Hematopoietic multipotent progenitor cell treated with erythropoietin and hydrocortisone succinate and interleukin-3 and kit ligand, for 6 days (in vitro differentiated cells): ENCODE results near the gene LILRA5.
"Not testable (repeated sequence)": the region's sequence is repeated elsewhere in the genome, so short reads cannot be mapped to it uniquely, and the experiment has no call there.

Source experiments
- DNase-seq: peaks from one replicate; pipeline ENCODE4 v3.0.0-alpha.2; 2015

The LILRA5 gene

DNA sequence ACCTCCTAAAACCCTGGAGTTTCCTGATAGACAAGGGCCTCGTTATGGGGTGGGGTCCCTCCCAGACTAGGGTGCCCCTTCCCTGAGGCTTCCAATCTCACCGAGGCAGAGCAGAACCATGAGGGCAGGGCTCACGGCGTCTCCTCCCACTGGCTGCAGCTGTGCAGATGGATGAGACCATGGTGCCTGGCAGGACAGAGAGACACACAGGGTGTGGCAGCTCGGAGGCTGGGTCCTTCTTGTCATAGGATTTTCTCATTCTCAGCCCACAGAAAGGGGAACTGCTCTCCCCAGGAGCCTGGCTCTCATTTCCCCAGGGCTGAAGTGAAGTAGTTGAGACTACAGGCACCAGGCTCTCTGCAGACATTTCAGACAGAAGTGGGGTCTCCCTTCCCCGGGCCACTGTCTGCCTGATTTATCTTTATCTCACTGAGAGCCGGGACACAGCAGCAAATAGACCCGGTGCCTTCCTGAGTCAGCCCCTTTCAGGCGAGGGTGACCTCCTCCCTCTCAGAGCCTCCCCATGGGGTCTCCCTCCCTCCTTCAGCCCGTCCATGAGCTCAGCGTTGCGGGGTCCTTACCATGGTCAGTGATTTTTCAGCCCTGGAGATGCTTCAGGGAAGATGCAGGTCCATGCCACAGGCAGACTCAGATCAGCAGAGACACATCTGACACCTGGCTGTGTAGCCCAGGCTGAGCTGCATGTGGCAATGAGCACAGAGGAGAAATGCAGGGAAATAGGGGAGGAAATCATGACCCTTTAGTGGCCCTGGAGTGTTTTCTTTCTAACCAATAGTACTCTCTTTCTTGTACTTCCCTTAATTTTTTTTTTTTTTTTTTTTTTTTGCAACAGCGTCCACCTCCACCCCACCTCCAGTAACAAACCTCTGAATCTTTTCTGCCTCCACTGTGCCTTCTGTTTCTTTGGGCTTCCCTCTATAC, at the start of gene LILRA5:
Gene LILRA5 (minus strand): TSS at position 731 of the 942 bp plus-strand sequence. CDS start 147 bp downstream, at position 584.
- DNase-seq, result peak; percentile 54

DNA sequence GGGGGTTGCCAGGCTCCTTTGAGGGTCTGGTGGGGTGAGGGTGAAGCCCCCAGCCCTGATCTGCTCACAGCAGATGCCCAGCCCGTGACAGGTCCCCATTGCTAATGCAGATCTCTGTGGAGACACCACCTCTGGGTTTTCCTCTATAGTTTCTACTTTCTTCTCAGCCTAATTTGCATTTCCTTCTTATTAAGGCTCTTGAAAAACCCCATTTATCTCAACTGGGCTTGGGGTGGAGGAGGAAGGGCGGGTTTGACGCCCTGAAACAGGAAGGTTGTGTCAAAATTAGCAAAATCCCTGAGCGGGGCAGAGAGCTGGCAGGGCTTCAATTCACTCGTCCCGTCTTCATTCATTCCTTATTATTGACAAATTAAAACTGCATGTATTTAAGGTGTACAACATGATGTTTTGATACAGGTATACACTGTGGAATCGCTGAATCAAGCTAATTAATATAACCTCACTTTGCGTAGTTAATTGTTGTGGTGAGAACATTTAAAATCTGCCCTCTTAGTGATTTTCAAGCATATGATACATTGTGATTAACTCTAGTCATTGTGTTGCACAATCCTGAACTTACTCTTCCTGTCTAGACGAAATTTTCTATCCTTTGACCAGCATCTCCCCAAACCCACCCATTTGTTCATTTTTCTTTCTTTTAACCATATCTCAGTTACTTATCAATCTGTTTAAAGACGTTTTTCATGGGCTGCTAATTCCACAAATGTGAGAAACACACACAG, 48.9 kb upstream of the LILRA5 start:
- DNase-seq, result peak; percentile 55

GRCh38 chr19:54359149-54359820, 46.3 kb upstream of the LILRA5 start:
- not testable (repeated sequence) for DNase-seq

GRCh38 chr19:54357381-54357780, 44.4 kb upstream of the LILRA5 start:
- no peak for DNase-seq

GRCh38 chr19:54356444-54357056, 43.6 kb upstream of the LILRA5 start:
- DNase-seq, result no peak

- DNase-seq, result no peak
Observed at GRCh38 chr19:54355675-54356074, 42.7 kb upstream of the LILRA5 start.

- no peak for DNase-seq
Observed at GRCh38 chr19:54354761-54355160, 41.8 kb upstream of the LILRA5 start.

- no peak for DNase-seq
Observed at GRCh38 chr19:54352546-54352945, 39.6 kb upstream of the LILRA5 start.

DNA sequence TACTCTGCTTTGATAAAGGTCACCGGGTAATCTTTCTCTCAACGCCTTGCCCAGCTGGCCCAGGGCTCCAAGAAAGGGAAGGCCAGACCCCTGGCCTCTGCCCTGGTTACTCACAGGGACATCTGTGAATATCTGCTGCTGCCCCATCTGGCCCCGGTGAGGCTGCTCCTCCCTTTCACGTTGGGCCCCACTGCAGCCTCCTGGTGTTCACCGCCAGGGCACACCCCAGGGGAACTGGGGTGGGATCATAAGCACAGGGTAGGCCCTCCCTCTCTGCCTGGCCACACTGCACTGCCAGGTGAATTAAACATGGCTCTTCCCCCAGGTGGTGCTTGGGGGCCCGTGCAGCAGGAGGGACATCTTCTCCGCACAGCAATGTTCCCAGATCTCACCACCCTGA, 39.1 kb upstream of the LILRA5 start:
- no peak for DNase-seq

DNA sequence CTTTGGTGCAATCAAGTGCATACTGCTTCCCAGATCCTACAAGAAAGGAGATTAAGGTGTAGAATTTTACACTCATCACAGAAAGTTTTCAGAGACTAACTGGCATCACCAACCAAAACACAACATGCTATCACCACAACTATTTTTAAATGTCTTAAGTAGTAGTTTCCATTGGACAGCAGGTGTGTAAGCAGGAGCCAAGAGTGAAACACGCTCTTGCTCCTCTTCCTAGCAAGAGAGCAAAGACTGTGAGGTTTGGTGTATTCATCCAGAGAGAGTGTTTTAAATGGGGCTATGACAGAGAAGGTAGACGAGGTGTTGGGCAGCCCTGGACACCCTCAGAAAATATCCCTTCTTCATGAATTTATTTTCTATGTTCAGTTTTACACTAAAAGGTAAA, 38.5 kb upstream of the LILRA5 start:
- DNase-seq, result no peak

- DNase-seq, result no peak
Observed at GRCh38 chr19:54345938-54346386, 33.0 kb upstream of the LILRA5 start.

GRCh38 chr19:54343868-54344267, 30.9 kb upstream of the LILRA5 start:
- DNase-seq, result no peak

GRCh38 chr19:54341295-54341694, 28.3 kb upstream of the LILRA5 start:
- DNase-seq, result no peak

- peak; percentile 52 for DNase-seq
Observed at GRCh38 chr19:54339646-54340358, 26.8 kb upstream of the LILRA5 start.

GRCh38 chr19:54338521-54338920, 25.6 kb upstream of the LILRA5 start:
- no peak for DNase-seq

- no peak for DNase-seq
Observed at GRCh38 chr19:54337858-54338230, 24.9 kb upstream of the LILRA5 start.

DNA sequence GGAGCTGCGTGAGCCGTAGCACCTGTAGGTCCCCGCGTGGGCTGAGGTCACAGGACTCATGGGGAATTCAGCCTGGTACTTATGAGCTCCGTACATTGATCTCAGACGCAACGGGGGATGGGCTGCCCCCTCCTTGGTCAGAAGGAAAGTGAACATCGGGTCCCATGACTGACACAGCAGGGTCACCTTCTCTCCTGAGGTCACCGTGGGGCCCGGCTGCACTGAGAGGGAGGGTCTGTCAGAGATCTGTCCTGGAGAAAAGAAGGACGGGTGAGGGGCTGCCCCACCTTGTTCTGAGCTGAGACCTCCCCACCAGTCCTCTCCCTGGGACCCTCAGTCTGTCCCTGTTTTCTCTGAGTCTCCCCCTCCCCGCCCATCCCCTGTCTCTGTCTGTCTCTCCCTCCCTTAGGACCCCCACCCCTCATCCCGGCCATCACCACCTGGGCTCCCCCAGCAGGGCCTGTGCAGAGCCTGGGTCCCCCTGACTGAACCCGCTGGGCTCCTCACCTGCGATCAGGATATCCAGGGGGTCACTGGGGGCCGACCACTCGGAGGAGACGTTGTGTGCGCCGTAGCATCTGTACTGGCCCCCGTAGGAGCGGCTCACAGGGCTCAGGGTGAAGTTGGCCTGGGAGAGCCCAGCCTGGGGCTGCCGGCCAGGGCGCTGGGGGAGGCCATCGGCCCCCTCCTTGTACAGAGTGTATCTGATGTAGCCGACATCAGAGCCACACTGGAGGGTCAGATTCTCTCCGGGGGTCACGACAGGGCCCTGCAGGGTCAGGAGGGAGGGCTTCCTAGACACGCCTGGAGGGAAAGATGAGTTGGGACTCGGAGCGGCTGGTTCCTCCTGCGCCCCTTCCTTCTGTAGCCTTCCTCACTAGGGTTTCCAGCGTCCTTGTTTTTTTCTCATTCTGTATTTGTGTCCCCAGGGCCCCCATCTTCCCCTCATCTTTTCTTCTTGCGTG, 24.2 kb upstream of the LILRA5 start:
- no peak for DNase-seq

GRCh38 chr19:54335979-54336892, 23.3 kb upstream of the LILRA5 start:
- no peak for DNase-seq

DNA sequence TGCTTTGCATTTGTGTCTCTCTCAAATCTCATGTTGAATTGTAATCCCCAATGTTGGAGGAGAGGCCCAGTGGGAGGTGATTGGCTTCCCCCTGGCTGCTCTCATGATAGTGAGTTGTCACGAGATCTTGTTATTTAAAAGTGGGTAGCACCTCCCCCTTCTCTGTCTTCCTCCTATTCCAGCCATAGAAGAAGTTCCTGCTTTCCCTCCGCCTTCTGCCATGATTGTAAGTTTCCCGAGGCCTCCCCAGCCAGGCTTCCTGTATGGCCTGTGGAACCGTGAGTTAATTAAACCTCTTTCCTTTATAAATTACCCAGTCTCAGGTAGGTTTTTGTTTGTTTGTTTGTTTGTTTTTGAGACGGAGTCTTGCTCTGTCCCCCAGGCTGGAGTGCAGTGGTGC, 22.2 kb upstream of the LILRA5 start:
- peak; percentile 24 for DNase-seq
